Subcutaneous abdominal adipose tissue (tissue), 5 donors: ENCODE data around the gene FOXO6.
A peak's percentile ranks its signal among the peaks of the same experiment; 100 is the strongest.

Source experiments
- H3K27ac ChIP-seq: one replicate; pipeline ENCODE4 v1.7.0; 2013; ENCODE audit warnings: low read depth, mild to moderate bottlenecking, inconsistent platforms, low read length, moderate library complexity
- H3K27me3 ChIP-seq, 5 donors: one replicate each; pipeline ENCODE4 v1.7.0; 2013; ENCODE audit warnings: low read length in 5 of 5, inconsistent platforms in 1 of 5; ENCODE audit not compliant: control insufficient read depth in 5 of 5, insufficient read depth in 4 of 5
- H3K36me3 ChIP-seq, 5 donors: one replicate each; pipeline ENCODE4 v1.7.0; 2013; ENCODE audit warnings: low read length in 5 of 5; ENCODE audit not compliant: control insufficient read depth in 5 of 5, insufficient read depth in 5 of 5
- H3K4me1 ChIP-seq, 5 donors: one replicate each; pipeline ENCODE4 v1.7.0; 2013; ENCODE audit warnings: low read length in 5 of 5, mild to moderate bottlenecking in 3 of 5, moderate library complexity in 1 of 5; ENCODE audit not compliant: control insufficient read depth in 5 of 5, insufficient read depth in 5 of 5
- H3K4me3 ChIP-seq, 5 donors: one replicate each; pipeline ENCODE4 v1.7.0; 2013; ENCODE audit warnings: low read length in 5 of 5, low read depth in 1 of 5
- H3K9ac ChIP-seq, 5 donors: one replicate each; pipeline ENCODE4 v1.7.0; 2013; ENCODE audit warnings: low read length in 5 of 5, mild to moderate bottlenecking in 4 of 5, moderate library complexity in 3 of 5
- H3K9me3 ChIP-seq, 5 donors: one replicate each; pipeline ENCODE4 v1.7.0; 2013; ENCODE audit warnings: low read length in 5 of 5; ENCODE audit not compliant: control insufficient read depth in 5 of 5
- donor health status: healthy.
- donor health status: healthy.
- donor health status: healthy.
- donor health status: healthy.
- donor health status: healthy.

The FOXO6 gene

GRCh38 chr1:41382480-41383090, 21.4 kb downstream of the FOXO6 start:
- Histone ChIP-seq H3K9ac (peak overlapping the region in 1 of 5 donors; percentile 43), H3K36me3 (peaks cover 0 to 3% (median 0%) of the 10 kb centered on the region in 5 donors), H3K4me1 (peaks cover 0 to 34% (median 25%) of the 10 kb centered on the region in 5 donors)

GRCh38 chr1:41383094-41383852, 22.0 kb downstream of the FOXO6 start:
- H3K27me3 ChIP-seq, result peaks cover 17 to 57% (median 31%) of the 10 kb centered on the region in 5 donors
- peak overlapping the region in 4 of 5 donors; percentile 14 to 57 (median 50) for H3K4me3 ChIP-seq
- peaks cover 0 to 39% (median 30%) of the 10 kb centered on the region in 5 donors for H3K4me1 ChIP-seq
- H3K36me3 ChIP-seq, result peaks cover 0 to 3% (median 0%) of the 10 kb centered on the region in 5 donors
- H3K9me3 ChIP-seq, result no peaks in the 10 kb centered on the region
- H3K27ac ChIP-seq, result no peak overlapping the region
- peak overlapping the region in 1 of 5 donors; percentile 43 for H3K9ac ChIP-seq

More at GRCh38 chr1:41382480-41383090, 21.4 kb downstream of the FOXO6 start:
- Histone ChIP-seq H3K27me3 (peaks cover 17 to 57% (median 31%) of the 10 kb centered on the region in 5 donors), H3K9me3 (no peaks in the 10 kb centered on the region), H3K27ac (no peak overlapping the region), H3K4me3 (peak overlapping the region in 4 of 5 donors; percentile 14 to 57 (median 50))

- H3K9ac ChIP-seq, result no peak overlapping the region
- H3K4me3 ChIP-seq, result no peak overlapping the region
- H3K9me3 ChIP-seq, result no peaks in the 10 kb centered on the region
- no peaks in the 10 kb centered on the region for H3K36me3 ChIP-seq
- H3K27ac ChIP-seq, result no peak overlapping the region
- H3K4me1 ChIP-seq, result peaks cover 0 to 43% (median 30%) of the 10 kb centered on the region in 5 donors
- peaks cover 17 to 56% (median 31%) of the 10 kb centered on the region in 5 donors for H3K27me3 ChIP-seq
These were observed 23.3 kb downstream of the FOXO6 start for GRCh38 chr1:41384579-41384978.

GRCh38 chr1:41385398-41386195, 24.4 kb downstream of the FOXO6 start:
- peaks cover 17 to 46% (median 27%) of the 10 kb centered on the region in 5 donors for H3K27me3 ChIP-seq
- H3K9ac ChIP-seq, result no peak overlapping the region
- no peak overlapping the region for H3K27ac ChIP-seq
- peaks cover 0 to 39% (median 25%) of the 10 kb centered on the region in 5 donors for H3K4me1 ChIP-seq
- H3K36me3 ChIP-seq, result no peaks in the 10 kb centered on the region
- no peaks in the 10 kb centered on the region for H3K9me3 ChIP-seq
- no peak overlapping the region for H3K4me3 ChIP-seq

- Histone ChIP-seq H3K9ac (no peak overlapping the region), H3K27ac (no peak overlapping the region), H3K9me3 (no peaks in the 10 kb centered on the region), H3K4me3 (no peak overlapping the region), H3K36me3 (no peaks in the 10 kb centered on the region), H3K27me3 (peaks cover 17 to 39% (median 24%) of the 10 kb centered on the region in 5 donors), H3K4me1 (peaks cover 0 to 33% (median 19%) of the 10 kb centered on the region in 5 donors)
These were observed 25.0 kb downstream of the FOXO6 start for GRCh38 chr1:41386196-41386663.

GRCh38 chr1:41387667-41388091, 26.4 kb downstream of the FOXO6 start:
- Histone ChIP-seq H3K36me3 (no peaks in the 10 kb centered on the region), H3K9ac (no peak overlapping the region), H3K4me1 (peaks cover 0 to 33% (median 20%) of the 10 kb centered on the region in 5 donors), H3K27me3 (peaks cover 17 to 44% (median 31%) of the 10 kb centered on the region in 5 donors), H3K4me3 (no peak overlapping the region), H3K9me3 (no peaks in the 10 kb centered on the region), H3K27ac (no peak overlapping the region)

GRCh38 chr1:41388510-41388909, 27.3 kb downstream of the FOXO6 start:
- no peak overlapping the region for H3K9ac ChIP-seq
- H3K4me3 ChIP-seq, result no peak overlapping the region
- peaks cover 17 to 39% (median 26%) of the 10 kb centered on the region in 5 donors for H3K27me3 ChIP-seq
- H3K4me1 ChIP-seq, result peaks cover 0 to 30% (median 17%) of the 10 kb centered on the region in 5 donors
- H3K36me3 ChIP-seq, result no peaks in the 10 kb centered on the region
- H3K9me3 ChIP-seq, result no peaks in the 10 kb centered on the region
- no peak overlapping the region for H3K27ac ChIP-seq

- Histone ChIP-seq H3K4me3 (no peak overlapping the region), H3K9me3 (no peaks in the 10 kb centered on the region), H3K27ac (no peak overlapping the region), H3K27me3 (peaks cover 13 to 35% (median 26%) of the 10 kb centered on the region in 5 donors), H3K36me3 (no peaks in the 10 kb centered on the region), H3K9ac (no peak overlapping the region), H3K4me1 (peaks cover 0 to 30% (median 17%) of the 10 kb centered on the region in 5 donors)
These were observed 27.8 kb downstream of the FOXO6 start for GRCh38 chr1:41389009-41389408.

GRCh38 chr1:41390166-41390565, 28.9 kb downstream of the FOXO6 start:
- Histone ChIP-seq H3K4me3 (no peak overlapping the region), H3K9ac (no peak overlapping the region), H3K4me1 (peaks cover 0 to 30% (median 17%) of the 10 kb centered on the region in 5 donors), H3K36me3 (no peaks in the 10 kb centered on the region), H3K27me3 (peaks cover 13 to 34% (median 25%) of the 10 kb centered on the region in 5 donors), H3K9me3 (no peaks in the 10 kb centered on the region), H3K27ac (no peak overlapping the region)
